ENCODE data around the gene CDH4. TPM values are rescaled to one million over a fixed set of nuclear protein-coding genes. Genes with fewer than 3 reads are reported as not detected.

The CDH4 gene
- total RNA-seq, 2 donors from 2014 or later: not detected

- no peaks in the 10 kb centered on the region for H3K4me1 ChIP-seq (ENCODE audit: control insufficient read depth in 1 of 2, low read depth in 2 of 2)
- no peak overlapping the region for H3K27ac ChIP-seq
- H3K9me3 ChIP-seq: peaks cover 4% of the 10 kb centered on the region
- H3K27me3 ChIP-seq (replicated peaks; ENCODE audit: insufficient read depth): no peaks in the 10 kb centered on the region
- DNase-seq (ENCODE audit: low spot score): no peak
- ATAC-seq (ENCODE audit: insufficient number of reproducible peaks, low FRiP score, low read depth): no peak
- no peak overlapping the region for H3K4me3 ChIP-seq
- no peaks in the 10 kb centered on the region for H3K36me3 ChIP-seq
- no peak for TF ChIP-seq CTCF (IDR thresholded peaks at IDR 0.05)
These were observed 395.6 kb downstream of the CDH4 start for GRCh38 chr20:61647702-61648101.

- no peaks in the 10 kb centered on the region for H3K36me3 ChIP-seq
- H3K27me3 ChIP-seq (replicated peaks; ENCODE audit: insufficient read depth): no peaks in the 10 kb centered on the region
- DNase-seq (ENCODE audit: low spot score): no peak
- TF ChIP-seq CTCF (IDR thresholded peaks at IDR 0.05): no peak
- H3K27ac ChIP-seq: no peak overlapping the region
- H3K9me3 ChIP-seq: no peaks in the 10 kb centered on the region
- H3K4me3 ChIP-seq: no peak overlapping the region
- no peak for ATAC-seq (ENCODE audit: insufficient number of reproducible peaks, low FRiP score, low read depth)
- no peaks in the 10 kb centered on the region for H3K4me1 ChIP-seq (ENCODE audit: control insufficient read depth in 1 of 2, low read depth in 2 of 2)
These were observed 397.2 kb downstream of the CDH4 start for GRCh38 chr20:61649105-61649859.

GRCh38 chr20:61649860-61650162, 397.8 kb downstream of the CDH4 start:
- no peak for TF ChIP-seq CTCF (IDR thresholded peaks at IDR 0.05)
- no peak overlapping the region for H3K27ac ChIP-seq
- H3K4me3 ChIP-seq: no peak overlapping the region
- DNase-seq (ENCODE audit: low spot score): no peak
- no peaks in the 10 kb centered on the region for H3K36me3 ChIP-seq
- H3K9me3 ChIP-seq: no peaks in the 10 kb centered on the region
- no peaks in the 10 kb centered on the region for H3K27me3 ChIP-seq (replicated peaks; ENCODE audit: insufficient read depth)
- H3K4me1 ChIP-seq (ENCODE audit: control insufficient read depth in 1 of 2, low read depth in 2 of 2): no peaks in the 10 kb centered on the region
- no peak for ATAC-seq (ENCODE audit: insufficient number of reproducible peaks, low FRiP score, low read depth)

GRCh38 chr20:61650912-61651733, 399.1 kb downstream of the CDH4 start:
- Histone ChIP-seq H3K4me3 (no peak overlapping the region), H3K36me3 (no peaks in the 10 kb centered on the region), H3K27me3 (replicated peaks; ENCODE audit: insufficient read depth) (no peaks in the 10 kb centered on the region), H3K27ac (no peak overlapping the region), H3K4me1 (ENCODE audit: control insufficient read depth in 1 of 2, low read depth in 2 of 2) (no peaks in the 10 kb centered on the region), H3K9me3 (no peaks in the 10 kb centered on the region)
- TF ChIP-seq CTCF (IDR thresholded peaks at IDR 0.05): no peak
- ATAC-seq (ENCODE audit: insufficient number of reproducible peaks, low FRiP score, low read depth) (no peak), DNase-seq (ENCODE audit: low spot score) (no peak)

- Histone ChIP-seq H3K4me3 (no peak overlapping the region), H3K9me3 (no peaks in the 10 kb centered on the region), H3K27ac (no peak overlapping the region), H3K36me3 (no peaks in the 10 kb centered on the region), H3K27me3 (replicated peaks; ENCODE audit: insufficient read depth) (no peaks in the 10 kb centered on the region), H3K4me1 (ENCODE audit: control insufficient read depth in 1 of 2, low read depth in 2 of 2) (no peaks in the 10 kb centered on the region)
- no peak for TF ChIP-seq CTCF (IDR thresholded peaks at IDR 0.05)
- ATAC-seq (ENCODE audit: insufficient number of reproducible peaks, low FRiP score, low read depth): no peak
- DNase-seq (ENCODE audit: low spot score): no peak
These were observed 400.1 kb downstream of the CDH4 start for GRCh38 chr20:61652146-61652545.
